GM21576 (cell line): ENCODE measurements around the gene FDX2.

Experiments
- ATAC-seq: cut with Tn5 transposase; IDR thresholded peaks from one replicate; pipeline ENCODE4 v1.9.1; 2021; ENCODE audit warnings: mild to moderate bottlenecking, moderate library complexity; ENCODE audit not compliant: unreplicated experiment

FDX2 gene

DNA sequence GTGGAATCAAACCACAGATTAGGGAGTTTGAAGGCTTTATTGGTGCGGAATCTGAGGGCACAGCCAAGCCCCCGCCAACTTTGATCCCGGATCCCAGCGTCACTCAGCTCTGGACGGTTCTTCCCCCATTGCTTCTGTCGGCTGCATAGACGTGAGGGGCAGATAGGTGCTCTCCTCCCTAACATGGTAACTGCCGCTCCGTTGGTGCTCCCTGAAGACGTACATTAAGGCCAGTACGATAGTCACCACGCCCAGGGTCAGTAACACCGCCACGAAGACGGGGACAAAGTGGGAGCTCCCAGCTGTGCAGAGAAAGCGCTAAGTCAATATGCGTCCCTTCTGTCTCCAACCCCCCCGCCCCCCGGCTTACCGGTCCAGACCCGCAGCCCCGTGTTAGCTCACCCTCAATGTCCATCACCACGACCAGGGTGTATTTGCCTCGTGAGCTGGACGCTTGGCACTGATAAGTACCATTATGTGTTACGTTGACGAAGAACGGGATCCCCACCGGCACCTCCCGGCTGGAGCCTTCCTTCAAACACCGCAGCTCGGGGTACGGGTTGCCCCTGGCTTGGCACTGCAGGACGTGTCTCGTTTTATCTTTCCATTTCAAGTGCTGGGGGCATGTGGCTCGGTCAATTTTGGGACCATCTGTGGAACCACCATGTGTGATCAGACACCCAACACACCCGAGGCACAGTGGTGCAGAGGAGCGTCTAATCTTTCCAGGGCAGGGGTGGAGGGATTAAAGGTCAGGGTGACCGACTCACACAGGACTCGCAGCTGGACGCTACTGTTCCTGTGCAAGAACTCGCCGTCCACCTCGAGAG, 18.2 kb upstream of the FDX2 start:
- no peak for ATAC-seq

DNA sequence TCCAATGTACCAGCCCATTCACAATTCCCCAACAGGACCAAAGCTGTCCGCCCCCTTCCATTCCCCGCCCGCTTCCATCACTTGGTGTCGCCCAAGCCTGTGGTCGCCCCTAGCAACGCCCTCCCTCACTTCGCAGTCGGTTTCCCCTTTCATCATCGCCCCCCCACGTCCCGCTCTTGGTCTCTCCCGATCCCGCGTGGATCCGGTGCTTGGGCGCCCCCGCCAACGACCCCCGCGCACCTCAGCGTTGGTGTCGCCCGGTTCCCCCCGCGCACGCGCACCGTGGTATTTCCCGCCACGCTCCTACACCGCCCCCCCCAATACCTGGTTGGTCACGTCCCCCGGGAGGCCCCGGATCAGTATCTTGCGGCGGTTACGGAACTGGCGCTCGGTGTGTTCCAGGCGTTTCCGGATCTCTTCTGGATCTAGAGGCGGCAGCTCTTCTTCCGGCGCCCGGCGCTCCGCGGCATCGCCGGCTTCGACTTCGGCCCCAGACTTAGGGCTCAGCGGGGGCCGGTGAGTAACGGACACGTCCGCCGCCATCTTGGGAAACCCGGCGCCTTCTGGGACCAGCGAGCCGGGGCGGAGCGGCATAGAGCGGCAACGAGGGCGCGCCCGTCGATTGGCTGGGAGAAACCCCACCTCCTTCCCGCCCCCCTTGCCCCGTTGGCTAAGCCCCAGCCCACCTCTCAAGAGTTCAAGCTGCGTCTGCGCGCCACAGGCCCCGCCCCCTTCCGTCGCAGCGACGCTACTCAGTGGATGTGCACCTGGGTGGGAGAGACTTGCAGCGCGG, 17.3 kb upstream of the FDX2 start, which contains the start of gene RAVER1:
RAVER1 (minus strand) TSS at position 565 of the 793 bp plus-strand sequence; CDS start at position 543, 22 bp downstream.
- peak; percentile 78 for ATAC-seq

DNA sequence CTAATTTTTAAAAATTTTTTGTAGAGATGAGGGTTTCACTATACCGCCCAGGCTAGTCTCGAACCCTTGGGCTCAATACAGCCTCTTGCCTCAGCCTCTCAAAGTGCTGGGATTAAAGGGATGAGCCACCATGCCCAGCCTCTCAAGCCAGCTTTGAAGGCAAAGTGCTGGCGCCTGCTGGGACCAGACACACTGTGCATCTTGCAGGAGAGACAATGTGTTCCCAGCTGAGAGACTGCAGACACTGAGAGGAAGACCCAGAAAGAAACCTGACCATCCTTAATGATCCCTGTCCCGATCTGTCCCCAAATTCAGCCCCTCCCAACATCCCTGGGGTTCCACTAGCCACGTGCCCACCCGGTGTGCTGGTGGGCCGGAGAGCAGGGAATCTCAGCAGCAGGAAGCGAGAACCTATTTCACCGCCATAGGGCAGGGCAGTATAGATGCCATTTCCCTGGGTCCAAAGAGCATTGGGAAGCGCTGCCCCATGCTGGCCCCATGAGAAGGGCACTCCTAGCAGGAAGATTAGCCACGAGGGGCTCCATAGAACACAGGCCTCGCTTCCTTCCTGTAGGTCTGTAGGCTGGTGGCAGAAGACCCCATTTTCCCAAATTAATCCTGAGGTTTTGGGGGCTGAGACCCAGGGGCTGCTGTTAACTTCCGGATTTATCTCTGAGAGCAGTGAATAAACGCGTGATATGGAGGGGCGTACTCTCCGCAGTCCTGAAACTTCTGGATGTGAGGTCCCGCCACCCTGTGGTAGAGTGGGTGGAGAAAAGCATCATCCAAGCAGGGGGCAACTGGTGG, 16.5 kb upstream of the FDX2 start:
- ATAC-seq = no peak

DNA sequence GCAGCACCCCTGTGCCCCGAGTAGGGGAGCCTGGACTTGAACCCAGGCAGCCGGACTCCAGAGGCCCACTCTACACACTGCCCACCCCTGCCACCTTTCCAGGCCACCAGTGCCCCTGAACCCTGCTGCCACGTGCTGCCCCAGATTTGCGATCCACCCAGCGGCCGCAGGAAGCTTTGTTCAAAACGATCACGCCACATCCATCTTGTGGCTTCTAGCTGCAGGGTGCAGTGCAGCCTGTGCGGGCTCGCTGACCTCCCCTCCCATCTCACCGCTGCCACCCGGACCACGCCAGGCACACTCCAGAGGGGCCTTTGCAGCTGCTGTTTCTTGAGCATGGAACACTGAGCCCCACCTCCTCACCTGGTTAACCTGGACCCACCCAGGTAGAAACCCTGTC, 13.7 kb upstream of the FDX2 start:
- no peak for ATAC-seq

DNA sequence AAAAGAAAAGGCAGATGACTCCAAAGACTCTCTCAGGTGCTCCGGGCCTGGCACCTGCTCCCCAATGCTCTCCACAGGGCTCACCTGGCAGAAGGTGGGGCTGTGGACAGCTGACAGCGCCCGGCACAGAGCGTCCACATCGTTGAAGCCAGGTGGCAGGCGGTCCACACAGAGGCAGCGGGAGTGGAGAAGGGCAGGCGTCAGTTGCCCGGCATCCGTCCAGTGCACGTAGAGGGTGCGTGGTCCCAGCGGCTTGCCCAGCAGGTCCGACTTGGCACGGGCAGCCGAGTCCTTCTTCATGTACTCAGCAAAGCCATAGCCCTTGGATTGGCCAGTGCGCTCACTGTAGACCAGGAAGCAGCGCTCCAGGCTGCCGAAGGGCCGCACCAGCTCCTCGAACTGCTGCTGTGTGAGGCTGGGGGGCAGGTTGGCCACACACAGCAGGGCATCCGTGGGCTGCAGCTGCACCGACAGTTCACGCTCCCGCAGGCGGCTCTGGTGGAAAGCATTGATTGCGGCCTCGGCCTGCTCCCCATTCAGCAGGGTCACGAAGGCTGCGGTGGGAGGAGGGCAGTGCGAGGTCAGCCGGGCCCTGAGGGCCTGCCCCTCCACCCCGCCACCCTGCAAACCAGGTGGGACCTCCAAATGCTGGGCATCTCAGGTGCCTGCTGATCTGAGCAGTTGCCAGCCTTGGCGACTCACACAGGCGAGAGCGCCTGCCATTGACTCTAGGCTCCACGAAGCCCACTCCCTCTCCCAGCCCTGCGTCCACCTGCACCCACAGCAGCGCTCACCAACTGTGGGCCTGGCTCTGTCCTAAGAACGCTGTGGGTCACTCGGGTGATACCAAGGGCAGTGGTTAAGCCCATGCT, 13.0 kb upstream of the FDX2 start:
- no peak for ATAC-seq

DNA sequence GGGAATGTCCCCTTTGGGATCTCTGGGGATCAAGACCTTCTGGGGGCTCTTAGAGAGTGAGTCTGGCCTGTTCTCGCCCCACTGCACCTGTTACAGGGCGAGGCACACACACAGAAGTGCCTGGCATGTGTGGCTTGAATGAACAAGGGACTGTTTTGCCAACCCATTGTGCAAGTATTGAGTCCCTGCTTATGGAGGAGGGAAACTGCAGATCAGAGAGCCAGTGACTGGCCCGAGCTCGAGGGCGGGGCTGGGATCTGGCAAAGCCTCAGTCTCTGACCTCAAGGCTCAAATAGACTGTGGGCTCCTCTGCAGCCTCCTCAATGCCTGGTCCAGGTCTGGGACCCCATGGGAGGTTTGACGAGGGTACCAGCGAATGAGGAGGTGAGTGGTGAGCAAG, 12.0 kb upstream of the FDX2 start:
- ATAC-seq = no peak

DNA sequence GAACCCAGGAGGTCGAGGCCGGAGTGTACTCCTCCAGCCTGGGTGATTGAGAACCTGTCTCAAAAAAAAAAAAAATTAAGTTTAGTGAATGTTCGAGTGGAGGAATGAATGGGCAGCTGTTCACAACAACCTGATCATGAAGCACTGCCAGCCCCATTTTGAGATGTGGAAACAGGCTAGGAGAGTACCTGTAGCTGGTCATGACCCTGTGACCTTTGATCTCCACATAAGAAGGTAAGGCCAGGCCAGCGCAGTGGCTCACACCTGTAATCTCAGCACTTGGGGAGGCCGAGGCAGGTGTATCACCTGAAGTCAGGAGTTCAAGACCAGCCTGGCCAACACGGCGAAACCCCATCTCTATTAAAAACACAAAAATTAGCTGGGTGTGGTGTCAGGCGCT, 9.9 kb upstream of the FDX2 start:
- no peak for ATAC-seq

DNA sequence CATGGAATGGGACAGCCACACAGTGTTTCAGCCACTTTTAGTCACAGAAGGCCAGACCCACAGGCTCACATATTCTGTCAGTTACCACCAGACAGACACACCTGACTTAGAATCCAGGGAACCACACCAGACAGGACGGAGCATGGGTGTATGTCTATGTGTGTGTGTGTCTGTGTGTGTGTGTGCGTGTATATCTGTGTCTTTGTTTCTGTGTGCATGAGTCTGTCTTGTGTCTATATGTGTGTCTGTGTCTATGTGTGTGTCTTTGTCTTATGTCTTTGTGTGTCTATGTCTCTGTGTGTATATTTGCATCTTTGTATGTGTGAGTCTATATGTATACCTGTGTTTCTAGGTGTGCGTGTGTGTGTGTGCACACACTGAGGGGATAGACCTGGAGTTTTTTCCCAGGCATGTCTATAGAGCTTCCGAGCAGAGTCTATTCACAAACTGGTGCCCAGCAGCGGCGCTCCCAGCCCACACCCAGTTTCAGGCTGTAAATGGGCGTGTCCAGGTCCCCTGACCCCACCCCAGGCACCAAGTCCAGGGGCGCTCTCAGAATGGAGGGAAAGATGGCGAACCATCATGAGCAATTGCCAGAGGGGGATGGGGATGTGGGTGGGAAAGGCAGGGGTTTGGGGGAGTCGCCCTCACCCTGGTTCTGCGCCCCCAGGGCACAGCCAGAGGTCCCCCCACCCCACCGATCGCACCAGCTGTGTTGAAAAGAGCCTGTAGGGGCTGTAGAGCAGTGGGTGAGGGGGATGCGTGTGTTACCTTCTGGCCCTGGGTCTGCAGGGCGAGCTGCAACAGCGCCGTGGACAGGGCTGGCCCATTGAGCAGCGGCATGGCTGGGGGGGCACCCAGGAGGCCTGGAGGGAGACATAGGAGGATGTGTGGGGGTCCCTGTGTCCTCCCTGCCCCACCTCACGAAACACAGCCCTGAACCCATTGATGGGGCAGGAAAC, 6.3 kb upstream of the FDX2 start:
- ATAC-seq = no peak

DNA sequence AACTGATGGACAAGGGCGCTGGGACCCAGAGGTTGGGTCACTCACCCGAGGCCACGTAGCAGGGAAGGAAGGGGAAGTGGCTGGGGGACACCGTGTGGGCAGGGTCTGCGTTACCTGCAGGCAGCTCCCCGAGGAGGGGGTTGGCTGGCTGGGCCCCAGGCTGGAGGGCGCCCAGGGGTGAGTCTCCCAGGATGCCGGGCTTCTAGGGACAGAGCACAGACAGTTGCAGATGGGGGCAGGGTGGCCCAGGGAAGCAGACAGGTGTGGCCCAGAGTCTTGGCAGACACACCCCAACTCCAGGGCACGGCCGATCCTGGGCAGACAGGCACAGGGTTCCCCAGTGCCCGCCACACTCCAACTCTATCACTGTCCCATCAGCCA, 5.6 kb upstream of the FDX2 start:
- ATAC-seq = no peak

DNA sequence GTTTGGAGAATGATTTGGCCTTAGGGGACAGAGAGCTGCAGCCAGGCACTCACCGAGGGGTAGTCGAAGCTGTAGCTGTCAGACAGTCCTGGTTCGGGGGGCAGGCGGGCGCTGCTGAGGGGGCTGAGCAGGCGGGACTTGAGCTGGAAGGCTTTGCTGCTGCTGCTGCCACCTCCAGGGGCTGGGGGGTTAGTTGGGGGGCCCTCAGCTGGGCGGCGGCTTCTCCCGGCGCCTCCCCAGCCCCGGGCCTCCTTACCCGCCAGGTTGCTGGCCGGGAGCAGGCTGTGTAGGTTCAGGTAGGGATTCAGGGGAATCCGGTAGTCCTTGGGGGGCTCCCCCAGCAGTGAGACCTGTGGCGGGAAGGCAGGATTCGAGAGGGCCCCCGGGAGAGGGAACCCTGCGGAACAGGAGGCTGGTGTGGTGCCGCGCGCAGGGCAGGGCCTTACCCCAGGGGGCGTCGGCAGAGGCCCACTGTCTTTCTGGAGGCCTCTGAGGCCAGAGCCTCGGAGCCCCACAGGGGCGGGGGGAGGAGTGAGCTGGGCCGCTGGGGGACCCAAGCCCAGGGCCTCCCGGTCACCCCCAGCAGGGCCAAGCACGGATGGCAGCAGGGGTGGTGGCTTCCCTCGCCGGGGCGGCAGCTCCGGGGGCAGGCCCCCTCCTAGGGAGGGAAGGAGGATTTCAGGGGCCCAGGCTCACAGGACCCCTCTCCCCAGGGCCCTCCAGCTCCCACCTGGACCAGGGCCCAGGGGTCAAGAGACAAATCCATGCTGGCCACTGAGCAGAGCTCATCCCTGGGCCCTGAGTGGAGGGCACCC, 5.0 kb upstream of the FDX2 start:
- no peak for ATAC-seq

DNA sequence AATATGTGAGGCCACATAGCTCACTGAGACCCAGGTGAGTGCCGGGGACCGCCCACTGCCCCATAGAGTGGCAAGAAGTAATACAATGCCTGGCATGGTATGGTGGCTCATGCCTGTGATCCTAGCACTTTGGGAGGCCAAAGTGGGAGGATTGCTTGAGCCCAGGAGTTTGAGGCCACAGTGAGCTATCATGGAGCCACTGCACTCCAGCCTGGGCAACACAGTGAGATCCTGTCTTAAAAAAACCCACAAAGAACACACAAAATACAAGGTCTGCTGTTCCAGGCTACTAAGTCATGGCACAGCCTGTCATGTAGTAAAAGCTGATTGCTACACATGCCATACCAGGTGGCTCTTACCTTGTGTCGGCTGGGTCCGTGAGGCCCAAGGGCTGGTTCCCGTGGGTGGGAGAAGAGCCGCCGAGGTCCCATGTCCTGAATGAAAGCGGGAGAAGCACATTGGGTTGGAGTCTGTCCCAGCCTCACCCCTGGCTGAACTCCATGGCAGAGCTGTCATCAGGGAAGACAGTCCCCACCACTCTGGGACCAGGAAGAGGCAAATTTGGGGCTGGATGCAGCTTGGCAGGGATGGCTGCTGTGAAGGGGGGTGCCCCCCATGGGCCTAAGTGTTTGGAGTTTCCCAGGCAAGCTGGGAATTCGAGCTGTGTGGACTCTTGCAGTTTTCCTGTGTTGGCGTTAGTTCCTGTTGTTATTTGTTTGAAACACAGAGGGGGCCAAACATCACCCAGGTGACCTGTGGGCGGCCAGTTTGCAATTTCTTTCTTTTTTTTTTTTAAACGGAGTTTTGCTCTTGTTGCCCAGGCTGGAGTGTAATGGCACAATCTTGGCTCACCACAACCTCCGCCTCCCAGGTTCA, 3.2 kb upstream of the FDX2 start:
- ATAC-seq = no peak

DNA sequence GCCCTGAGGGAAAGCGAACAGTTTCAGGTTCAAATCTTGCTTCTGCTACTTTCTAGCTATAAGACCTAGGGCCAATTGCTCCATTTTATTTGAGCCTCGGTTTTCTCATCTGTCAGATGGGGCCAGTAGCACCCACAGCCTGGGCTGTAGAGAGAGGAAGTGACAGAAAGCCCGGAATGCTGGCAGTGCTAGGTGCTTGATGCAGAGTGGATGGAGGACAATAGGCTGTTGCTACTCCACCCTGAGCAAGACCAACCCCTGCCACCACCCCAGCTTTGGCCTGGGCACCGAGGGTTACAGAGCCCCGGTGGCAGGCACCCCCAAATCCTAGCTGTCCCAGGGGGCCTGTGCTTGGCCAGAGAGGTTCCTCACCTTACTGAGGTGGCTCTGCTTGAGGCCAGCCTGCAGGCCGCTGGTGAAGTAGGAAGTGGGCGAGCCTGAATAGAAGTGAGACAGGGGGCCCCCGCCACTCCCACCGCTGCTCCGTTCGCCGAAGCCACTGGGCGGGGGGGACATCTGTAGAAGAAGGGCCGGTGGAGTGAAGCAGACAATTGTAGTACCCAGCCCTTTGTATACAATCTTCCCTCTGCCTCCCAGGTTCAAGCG, 2.1 kb upstream of the FDX2 start:
- ATAC-seq = no peak

DNA sequence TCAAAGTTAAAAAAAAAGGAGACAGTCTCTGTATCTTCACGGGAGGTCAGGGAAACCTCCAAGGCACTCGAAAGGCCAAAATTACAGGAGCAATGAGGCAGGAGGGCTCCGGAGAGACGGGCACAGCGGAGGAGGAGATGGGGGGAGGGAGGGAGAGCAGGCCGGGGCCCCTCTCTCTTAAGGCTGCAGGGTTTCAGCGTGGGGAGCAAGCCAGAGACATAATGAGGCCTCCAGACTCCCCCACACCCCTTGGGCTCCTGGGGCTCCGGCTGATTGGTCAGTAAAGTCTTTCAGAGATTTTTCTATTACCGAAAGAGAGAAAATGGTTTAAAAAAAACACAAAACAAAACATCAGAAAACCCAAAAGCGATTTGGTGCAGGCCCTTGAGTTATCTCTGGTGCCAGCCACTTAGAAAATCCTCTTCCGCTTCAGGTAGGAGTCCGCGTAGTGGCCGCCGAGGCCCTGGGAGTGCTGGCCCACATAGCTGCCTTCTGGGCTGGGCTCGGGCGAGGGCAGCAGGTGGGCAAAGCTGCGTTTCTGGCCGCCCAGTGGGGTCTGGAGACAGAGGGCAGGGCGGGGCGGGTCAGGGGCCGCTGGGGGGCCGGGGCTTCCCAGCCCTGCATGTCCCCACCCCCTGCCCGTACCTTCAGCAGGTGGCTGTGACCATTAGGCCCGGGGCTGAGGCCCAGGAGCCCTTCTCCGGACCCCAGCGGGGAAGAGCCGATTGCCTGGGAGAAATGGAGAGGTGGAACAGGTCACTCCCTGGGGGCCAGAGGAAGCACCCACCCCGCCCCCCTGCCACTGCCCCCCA, 1.4 kb upstream of the FDX2 start:
- ATAC-seq = no peak

DNA sequence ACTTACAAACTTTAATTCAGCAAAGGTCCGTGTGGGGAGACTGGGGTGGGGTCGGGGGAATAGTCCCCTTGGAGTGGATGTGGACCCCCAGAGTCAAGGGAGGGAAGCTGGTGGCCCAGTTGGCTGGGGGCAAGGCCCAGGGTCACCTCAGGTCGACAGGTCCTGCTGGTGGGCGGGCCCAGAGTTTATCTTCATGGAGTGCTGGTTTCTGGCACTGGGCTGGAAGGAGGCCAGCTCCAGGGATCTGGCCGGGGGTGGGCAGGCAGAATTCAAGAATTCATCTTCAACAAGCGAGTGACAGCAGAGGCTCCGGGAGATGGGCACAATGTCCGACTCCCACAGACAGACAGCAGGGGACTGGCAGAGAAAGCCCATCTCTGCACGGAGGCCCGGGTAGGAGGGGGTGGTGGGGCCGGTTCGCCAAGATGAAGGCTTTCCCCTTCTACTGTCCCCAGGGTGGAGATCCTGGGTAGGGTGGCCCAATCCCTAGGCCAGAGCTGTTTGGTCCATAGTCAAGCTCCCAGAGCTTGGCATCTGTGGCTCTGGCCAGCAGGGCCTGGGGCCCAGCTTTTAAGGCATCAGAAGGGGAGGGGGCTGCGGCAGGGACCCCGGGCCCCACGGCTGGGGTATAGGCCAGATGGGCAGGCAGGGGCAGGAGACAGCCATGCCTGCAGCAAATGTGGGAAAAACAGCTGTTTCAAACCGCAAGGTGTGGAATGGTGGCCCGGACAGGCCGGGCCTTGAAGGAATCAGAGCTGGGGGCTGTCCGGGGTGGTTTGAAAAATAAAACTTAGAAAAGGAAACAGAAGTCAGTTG, 622 bp upstream of the FDX2 start:
- no peak for ATAC-seq

DNA sequence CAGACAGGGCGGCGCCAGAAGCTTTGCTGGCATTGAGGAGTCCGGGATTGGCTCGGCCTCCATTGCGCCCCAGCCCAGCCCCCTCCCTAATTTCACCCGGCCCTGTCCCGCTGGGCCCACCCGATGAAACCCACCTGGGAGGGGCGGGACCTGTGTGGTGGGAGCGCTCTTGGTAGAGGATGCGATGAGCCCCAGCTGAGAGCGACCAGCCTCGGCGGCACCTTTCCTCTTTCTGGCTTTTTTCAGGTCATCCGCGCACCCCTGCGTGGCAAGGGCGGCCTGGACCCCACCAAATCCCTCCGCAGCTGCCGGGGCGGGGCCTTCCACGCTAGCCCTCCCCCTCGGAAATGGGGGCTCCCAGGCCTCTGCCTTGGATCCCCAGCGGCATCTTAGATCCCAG, 6.4 kb downstream of the FDX2 start, which contains the start of gene ZGLP1:
ZGLP1 (minus strand) TSS at position 393 of the 400 bp plus-strand sequence.
- no peak for ATAC-seq
